NCI-H510A (cell line): ENCODE measurements around the gene SDHB.
"Not testable (repeated sequence)": the region's sequence is repeated elsewhere in the genome, so short reads cannot be mapped to it uniquely, and the experiment has no call there.

ENCODE experiments used
- DNase-seq: peaks from one replicate; lab custom pipeline; 2025; lab: John Stamatoyannopoulos, UW

SDHB gene

DNA sequence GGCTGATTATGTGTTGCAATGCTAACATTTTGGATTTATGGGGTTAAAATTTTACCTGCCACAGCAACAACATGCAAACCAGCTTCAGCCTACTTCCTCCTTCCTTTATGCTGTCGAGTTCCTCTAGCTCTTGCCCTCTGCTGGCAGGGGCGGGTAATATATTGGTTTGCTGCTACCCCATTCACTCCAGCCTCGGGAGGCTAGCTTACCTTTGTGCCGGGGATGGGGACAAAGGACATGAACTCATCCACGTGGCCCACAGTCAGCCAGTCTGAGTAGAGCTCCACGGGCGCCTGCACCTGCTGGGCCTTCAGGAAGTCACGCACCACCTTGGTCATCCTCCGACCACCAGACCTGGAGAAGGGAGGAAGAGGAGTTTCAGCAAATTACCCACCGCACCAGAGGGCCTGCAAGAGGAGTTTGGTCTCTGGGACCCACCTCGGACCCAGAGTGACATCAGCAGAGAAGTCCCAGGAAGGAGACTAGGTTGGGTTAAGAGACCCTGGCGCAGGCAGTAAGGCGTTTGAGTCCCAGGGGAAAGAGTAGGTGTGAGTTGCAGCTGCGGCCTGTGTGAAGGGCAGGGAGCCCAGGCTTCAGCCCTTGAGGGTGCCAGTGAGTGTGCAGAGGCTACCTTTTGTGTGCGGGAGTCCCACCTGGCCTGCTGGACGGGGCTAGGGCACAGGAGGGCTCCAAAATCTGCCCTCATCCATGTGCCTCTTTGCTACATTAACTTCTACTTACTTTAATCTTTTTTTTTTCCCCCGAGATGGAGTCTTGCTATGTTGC is 21.8 kb upstream of the SDHB start:
- no peak for DNase-seq

- DNase-seq, result no peak
These were observed 18.0 kb upstream of the SDHB start for GRCh38 chr1:17071794-17072193.

DNA sequence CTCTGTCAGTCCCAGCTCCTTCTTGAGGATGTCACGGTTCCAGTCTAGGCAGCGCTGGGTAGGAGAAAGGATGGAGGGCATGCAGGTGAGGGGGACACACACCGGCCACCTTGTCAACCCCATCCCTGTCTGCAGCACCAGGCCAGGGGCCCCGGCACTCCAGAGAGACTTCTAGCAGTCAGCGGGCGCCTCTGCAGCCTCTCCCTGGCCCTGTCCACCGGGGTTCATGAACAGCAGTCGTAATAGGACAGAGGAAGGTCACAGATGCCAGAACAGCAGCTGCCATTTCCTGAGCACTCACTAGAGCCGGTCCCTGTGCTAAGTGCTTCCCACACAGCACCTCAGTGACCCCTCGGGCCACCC is 16.3 kb upstream of the SDHB start:
- DNase-seq, result no peak

GRCh38 chr1:17069452-17070162 is 15.8 kb upstream of the SDHB start:
- DNase-seq, result no peak

DNA sequence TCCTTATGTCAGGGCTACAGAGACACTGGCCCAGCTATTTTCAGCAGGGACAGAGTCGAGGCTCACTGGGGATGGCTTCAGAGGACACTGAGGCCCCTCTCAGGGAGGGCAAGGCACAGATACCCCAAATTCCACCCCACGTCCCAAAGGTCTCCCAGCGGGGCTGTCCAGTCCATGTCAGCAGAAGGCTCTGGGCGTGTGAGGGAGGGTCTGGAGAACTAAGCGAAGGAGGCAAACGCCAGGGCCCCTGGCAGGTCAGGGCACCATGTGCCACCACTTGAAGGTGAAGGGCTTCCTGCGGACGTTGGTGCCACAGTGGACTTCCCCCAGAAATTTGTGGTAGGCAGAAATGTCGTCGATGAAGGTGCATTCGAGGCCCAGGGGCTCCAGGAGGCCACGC is 15.0 kb upstream of the SDHB start:
- no peak for DNase-seq

- no peak for DNase-seq
These were observed 13.8 kb upstream of the SDHB start for GRCh38 chr1:17067465-17068240.

DNA sequence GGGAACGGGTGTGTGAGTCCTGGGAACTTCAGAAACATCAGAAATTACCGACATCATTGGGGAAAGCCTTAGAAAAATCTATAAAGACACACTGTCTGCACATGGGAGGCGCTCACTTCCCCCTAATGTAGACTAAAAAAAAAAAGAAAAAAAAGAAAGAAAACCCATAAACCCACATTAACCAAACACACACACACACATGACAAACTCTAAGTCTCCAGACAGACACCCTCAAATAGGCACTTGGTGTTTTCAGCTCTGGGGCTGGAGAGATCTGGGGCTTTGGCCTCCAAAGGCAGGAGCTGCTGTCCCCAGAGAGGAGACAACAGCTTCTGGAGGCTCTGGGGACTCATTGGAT is 13.2 kb upstream of the SDHB start:
- no peak for DNase-seq

DNA sequence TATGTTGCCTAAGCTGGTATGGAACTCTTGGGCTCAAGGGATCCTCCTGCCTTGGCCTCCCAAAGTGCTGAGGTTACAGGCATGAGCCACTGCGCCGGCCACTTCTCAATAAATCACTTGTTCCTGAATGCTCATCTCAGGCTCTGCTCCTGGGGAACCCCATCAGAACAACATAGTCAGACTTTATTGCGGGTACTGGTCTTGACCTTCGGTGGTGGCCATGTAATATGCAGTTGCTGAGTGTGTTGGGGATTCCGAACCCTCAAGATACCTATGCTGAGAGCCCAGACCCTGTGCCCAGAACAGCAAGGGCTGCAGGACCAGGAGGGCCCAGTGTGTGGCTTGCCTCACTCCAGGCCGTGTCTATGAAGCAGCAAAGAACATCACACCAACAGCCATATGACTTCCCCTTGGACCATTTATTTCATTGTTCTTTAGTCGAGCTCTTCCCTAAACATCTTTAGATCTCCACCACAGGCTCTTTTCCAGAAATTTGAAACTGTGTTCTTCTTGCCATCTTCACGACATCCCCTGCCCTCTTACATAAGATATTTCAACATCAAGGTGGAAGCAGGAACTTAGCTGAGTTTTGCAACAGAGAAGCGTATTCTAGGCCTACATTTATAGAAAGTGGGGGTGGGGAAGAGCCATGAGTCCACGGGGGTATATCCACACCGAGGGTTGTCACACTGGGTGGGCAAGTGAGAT is 12.7 kb upstream of the SDHB start:
- DNase-seq, result no peak

GRCh38 chr1:17065666-17066065 is 11.8 kb upstream of the SDHB start:
- no peak for DNase-seq

- DNase-seq, result not testable (repeated sequence)
These were observed 8.9 kb upstream of the SDHB start for GRCh38 chr1:17062751-17063150.

DNA sequence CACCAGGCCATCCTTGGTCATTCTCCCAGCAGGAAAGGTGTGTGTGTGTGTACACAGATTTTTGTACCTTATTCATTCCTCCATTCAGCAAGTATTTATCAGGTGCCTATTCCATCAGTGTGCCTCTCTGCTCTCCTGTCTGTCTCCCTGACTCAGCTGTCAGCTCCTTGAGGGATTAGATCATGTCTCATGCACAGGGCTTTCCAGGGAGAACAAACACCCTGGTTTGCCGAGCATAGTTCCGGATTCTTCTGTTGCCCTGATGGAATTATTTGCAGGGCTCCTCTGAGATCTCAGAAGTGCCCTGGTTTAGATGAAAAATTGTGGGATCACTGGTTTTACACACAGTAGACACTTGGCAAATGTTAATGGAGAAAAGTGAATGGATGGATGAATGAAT is 8.1 kb upstream of the SDHB start:
- no peak for DNase-seq

DNA sequence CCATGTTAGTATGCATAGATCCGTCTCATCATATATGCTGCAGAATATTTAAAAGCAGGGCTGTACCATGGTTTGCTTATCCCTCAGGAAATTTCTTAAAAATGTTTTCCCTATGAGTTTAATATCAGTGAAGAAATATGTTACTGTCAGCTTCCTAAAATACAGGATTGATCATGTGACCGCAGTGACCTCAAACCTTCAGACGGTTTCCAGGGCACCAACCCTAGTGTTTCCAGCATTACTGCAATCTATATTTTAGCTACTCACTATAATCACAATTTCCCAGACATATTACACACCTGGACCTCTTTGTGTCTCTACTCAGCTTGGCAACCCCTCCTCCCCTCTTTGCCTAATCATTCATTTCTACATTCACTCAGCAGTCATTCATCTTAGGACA is 7.7 kb upstream of the SDHB start:
- no peak for DNase-seq

GRCh38 chr1:17060306-17060749 is 6.5 kb upstream of the SDHB start:
- no peak for DNase-seq

DNA sequence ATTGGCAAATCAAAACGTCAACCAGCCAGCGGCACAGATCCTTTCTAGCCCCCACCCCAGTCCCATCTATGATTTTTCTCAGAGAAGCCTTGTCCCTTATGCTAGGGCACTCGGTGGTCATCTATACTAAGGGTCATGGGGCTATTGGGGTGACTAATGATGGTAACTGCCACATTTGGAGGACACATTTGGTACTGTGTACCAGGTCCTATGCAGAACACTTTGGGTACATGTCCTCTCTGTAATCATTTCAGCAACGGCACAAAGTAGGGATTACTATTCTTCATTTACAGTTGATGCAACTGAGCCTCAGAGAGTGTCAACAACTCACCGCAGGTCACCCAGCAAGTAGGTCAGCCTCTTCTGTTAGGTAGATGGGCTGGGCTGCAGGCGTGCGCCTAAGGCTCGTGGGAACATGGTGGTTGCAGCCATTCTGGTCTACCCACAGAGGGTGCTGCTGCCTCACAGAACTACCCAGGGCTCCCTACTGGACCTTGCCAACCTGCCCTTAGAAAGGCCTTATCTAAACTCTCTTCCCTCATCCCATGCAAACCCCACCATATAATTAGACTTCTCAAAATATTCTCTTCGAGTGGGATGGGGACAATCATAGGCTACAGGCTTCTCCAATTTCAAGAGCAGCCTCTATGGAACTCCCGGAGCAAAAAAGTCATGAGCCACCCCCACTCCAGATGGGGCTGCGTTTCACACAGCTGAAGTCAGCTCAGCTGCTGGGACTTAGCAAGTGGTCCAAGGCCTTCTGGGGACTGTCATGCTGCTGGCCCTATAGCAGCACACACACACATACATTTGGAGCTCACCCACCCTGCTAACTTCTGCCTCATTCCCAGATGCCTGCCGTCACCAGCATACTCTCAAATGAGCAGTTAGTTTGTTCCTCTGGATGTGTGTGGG is 5.8 kb upstream of the SDHB start:
- peak; percentile 47 for DNase-seq

DNA sequence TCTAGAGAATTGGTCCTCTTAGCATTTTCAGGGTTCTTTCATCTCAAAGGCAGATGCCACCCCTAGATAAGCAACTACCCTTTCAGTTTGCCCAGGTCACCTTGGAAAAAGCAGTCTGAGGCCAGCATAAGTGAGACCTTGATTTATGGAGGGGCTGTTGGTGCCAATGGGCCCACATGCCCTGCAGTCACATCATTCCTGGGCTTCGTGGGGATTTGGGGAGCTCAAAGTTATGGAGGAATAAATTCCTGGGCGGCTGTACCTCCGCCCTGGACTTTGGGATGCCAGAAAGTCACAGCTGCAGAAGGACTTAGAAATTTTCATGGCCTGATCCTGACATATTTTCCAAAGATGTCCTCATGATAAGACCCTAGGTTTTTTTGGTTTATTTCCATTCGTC is 2.7 kb upstream of the SDHB start:
- no peak for DNase-seq

- no peak for DNase-seq
These were observed 2.0 kb upstream of the SDHB start for GRCh38 chr1:17055801-17056200.

DNA sequence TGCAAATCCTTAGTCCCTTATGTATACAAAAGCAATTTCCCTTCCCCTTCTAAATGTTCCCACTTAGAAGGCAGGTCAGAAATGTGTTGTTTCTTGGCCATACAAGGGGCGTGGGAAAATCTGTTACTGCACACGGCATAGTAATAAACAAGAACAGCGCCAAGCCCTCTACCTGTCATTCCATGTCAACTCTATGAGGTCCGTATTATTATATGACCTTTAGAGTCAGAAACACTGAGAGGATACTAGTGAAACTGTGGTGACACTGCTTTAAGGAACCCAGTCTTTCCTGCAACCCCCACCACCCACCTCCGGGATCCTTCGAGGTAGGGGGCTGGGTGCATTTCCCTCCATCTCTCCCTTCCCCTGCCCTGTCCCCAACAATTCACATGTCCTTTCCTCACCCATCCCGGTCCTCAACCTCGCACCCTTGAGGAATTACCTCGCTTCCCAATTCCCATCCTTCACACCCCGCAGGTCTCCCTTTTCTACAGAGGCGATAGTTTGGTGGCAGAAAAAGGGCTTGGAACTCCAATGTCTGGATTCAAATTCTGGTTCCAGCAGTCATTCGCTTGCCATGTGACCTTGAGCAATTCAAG is 647 bp downstream of the SDHB start:
- no peak for DNase-seq

DNA sequence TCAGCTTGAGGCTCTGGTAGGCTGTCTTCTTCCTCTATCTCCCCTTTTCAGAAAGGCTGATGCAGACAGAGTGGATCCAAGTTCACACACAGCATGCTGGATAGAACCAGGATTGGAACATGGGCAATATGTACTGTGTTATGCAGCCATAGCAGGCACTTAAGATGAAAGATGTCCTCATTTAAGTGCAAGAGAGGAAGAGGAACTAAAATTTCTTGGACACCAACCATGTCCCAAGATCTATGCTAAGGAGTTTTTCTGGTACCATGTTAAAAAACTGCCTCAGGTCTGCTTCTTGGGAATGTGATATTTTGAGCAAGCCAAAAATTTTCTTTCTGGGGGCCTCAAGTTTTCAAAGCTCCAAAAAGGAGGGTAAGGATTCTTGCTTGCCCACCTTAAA is 1.2 kb downstream of the SDHB start:
- DNase-seq, result no peak

DNA sequence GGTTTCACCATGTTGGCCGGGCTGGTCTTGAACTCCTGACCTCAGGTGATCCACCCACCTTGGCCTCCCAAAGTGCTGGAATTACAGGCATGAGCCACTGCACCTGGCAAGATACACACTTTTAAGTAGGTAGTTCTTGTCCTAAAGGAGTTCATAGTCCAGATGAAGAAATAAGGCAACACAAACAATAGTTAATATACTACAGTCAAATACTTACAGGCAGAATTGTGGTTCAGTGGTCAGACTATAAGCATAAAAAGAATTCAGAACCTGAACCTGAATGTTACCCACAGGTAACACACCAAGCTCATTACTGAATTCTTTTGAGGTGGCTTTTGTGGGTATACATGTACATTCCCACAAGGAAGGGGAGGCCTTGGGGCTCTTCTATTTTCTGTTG is 1.8 kb downstream of the SDHB start:
- DNase-seq, result no peak

DNA sequence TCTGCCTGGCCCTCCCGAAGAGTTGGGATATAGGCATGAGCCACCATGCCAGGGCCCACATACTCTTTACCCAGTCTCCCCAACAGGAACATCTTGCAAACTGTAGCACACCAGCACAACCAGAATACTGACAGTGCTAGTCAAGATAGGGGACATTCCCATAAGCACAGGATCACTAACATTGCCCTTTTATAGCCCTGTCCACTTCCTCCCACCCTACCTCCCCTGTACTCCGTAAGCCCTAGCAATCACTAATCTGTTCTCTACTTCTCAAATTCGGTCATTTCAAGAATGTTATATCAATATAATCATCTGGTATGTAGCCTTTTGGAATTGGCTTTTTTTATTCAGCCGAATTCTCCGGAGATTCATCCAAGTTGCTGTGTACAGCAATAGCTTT is 5.9 kb downstream of the SDHB start:
- no peak for DNase-seq

DNA sequence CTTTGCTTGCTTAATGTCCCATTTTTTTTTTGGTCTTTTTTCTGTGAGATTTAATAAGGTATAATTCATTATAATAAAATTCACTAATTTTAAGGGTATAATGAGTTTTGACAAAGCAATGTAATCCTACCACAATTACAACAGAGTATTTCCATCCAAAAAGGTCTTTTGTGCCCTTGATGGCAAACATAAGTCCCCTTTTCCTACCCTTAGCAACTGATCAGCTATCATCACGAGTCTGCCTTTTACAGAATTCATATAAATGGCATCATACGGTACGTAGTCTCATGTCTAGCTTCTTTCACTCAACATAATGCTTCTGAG is 7.5 kb downstream of the SDHB start:
- no peak for DNase-seq
